Esophagus (tissue), 2 donors: ENCODE data around the gene BSPH1. TPM values are rescaled to one million over a fixed set of nuclear protein-coding genes. Genes with fewer than 3 reads are reported as not detected.
"Not testable (repeated sequence)": the region's sequence is repeated elsewhere in the genome, so short reads cannot be mapped to it uniquely, and the experiment has no call there.

ENCODE experiments used
- H3K27ac ChIP-seq, 2 donors: one replicate each; pipeline ENCODE4 v1.5.1; 2013; ENCODE audit warnings: low read depth in 2 of 2, mild to moderate bottlenecking in 2 of 2, inconsistent platforms in 1 of 2, low read length in 1 of 2, moderate library complexity in 1 of 2
- H3K27me3 ChIP-seq, 2 donors: one replicate each; pipeline ENCODE4 v1.6.1; 2013; ENCODE audit warnings: low read length in 2 of 2, control low read depth in 1 of 2, mild to moderate bottlenecking in 1 of 2; ENCODE audit not compliant: insufficient read depth in 2 of 2, control insufficient read depth in 1 of 2
- H3K36me3 ChIP-seq, 2 donors: one replicate each; pipeline ENCODE4 v1.6.1; 2013; ENCODE audit warnings: low read length in 1 of 2; ENCODE audit not compliant: control insufficient read depth in 2 of 2, insufficient read depth in 2 of 2
- H3K4me1 ChIP-seq, 2 donors: one replicate each; pipeline ENCODE4 v1.6.1; 2013; ENCODE audit warnings: low read length in 1 of 2; ENCODE audit not compliant: control insufficient read depth in 2 of 2, insufficient read depth in 2 of 2
- H3K4me3 ChIP-seq, 2 donors: one replicate each; pipeline ENCODE4 v1.5.1; 2013; ENCODE audit warnings: low read length in 2 of 2, mild to moderate bottlenecking in 2 of 2, low read depth in 1 of 2, moderate library complexity in 1 of 2
- H3K9me3 ChIP-seq, 2 donors: one replicate each; pipeline ENCODE4 v1.6.1; 2013; ENCODE audit warnings: mild to moderate bottlenecking in 2 of 2, low read depth in 1 of 2, low read length in 1 of 2, moderate library complexity in 1 of 2; ENCODE audit not compliant: control insufficient read depth in 2 of 2, insufficient read depth in 1 of 2
- WGBS, 2 donors: extraction: QIAGEN DNeasy Blood & Tissue Kit; methylation state at CpG; one replicate each; pipeline ENCODE4 v1.1.7; 2013; 5-methylcytosine and 5-hydroxymethylcytosine counted together
- polyA plus RNA-seq, 2 donors: library from polyadenylated mRNA; stranded (reverse); fragments of 200-250 nt; gene quantifications; one replicate each; pipeline ENCODE4 v1.2.3, GENCODE V29; 2013
- donor health status: healthy with polysubstance abuse.
- donor health status: Bipolar disorder and iron deficiency.

The BSPH1 gene
- polyA plus RNA-seq, 2 donors: not detected

GRCh38 chr19:48006762-48007161, 14.8 kb upstream of the BSPH1 start:
- Histone ChIP-seq H3K27ac (no peak overlapping the region), H3K4me3 (no peak overlapping the region), H3K4me1 (no peaks in the 10 kb centered on the region), H3K27me3 (no peaks in the 10 kb centered on the region), H3K9me3 (peaks cover 0 to 3% of the 10 kb centered on the region in 2 donors), H3K36me3 (no peaks in the 10 kb centered on the region)
- WGBS, 2 donors: 73 to 83% methylated on average over 6 of the region's 6 CpGs

- WGBS, 2 donors: 66 to 73% methylated on average over 6 of the region's 6 CpGs
Measured at GRCh38 chr19:48004236-48004635, 12.3 kb upstream of the BSPH1 start.

GRCh38 chr19:48000846-48001245, 8.9 kb upstream of the BSPH1 start:
- H3K9me3 ChIP-seq: peaks cover 0 to 3% of the 10 kb centered on the region in 2 donors
- no peaks in the 10 kb centered on the region for H3K4me1 ChIP-seq
- WGBS, 2 donors: 66 to 77% methylated on average over 6 of the region's 6 CpGs
- H3K4me3 ChIP-seq: no peak overlapping the region
- no peak overlapping the region for H3K27ac ChIP-seq
- H3K36me3 ChIP-seq: no peaks in the 10 kb centered on the region
- H3K27me3 ChIP-seq: no peaks in the 10 kb centered on the region

More at GRCh38 chr19:48004236-48004635, 12.3 kb upstream of the BSPH1 start:
- Histone ChIP-seq H3K27me3 (no peaks in the 10 kb centered on the region), H3K36me3 (no peaks in the 10 kb centered on the region), H3K9me3 (peaks cover 3% of the 10 kb centered on the region in 2 donors), H3K4me1 (no peaks in the 10 kb centered on the region), H3K27ac (no peak overlapping the region), H3K4me3 (no peak overlapping the region)

- 84 to 90% methylated on average over 6 of the region's 6 CpGs for WGBS, 2 donors
- Histone ChIP-seq H3K9me3 (peaks cover 0 to 3% of the 10 kb centered on the region in 2 donors), H3K27me3 (no peaks in the 10 kb centered on the region), H3K4me3 (no peak overlapping the region), H3K36me3 (no peaks in the 10 kb centered on the region), H3K4me1 (no peaks in the 10 kb centered on the region), H3K27ac (no peak overlapping the region)
Measured at GRCh38 chr19:47998800-47999199, 6.8 kb upstream of the BSPH1 start.

- H3K36me3 ChIP-seq: no peaks in the 10 kb centered on the region
- no peak overlapping the region for H3K4me3 ChIP-seq
- peaks cover 0 to 3% of the 10 kb centered on the region in 2 donors for H3K9me3 ChIP-seq
- 68 to 74% methylated on average over 1 of the region's 1 CpG for WGBS, 2 donors
- H3K27ac ChIP-seq: no peak overlapping the region
- H3K4me1 ChIP-seq: no peaks in the 10 kb centered on the region
- H3K27me3 ChIP-seq: no peaks in the 10 kb centered on the region
Measured at GRCh38 chr19:47996230-47996727, 4.3 kb upstream of the BSPH1 start.

GRCh38 chr19:47994209-47994802, 2.3 kb upstream of the BSPH1 start, which contains the start of gene ELSPBP1:
TSS of gene ELSPBP1 (plus strand) at chr19:47994632. CDS start at chr19:48008668, 14,036 bp downstream.
- no peaks in the 10 kb centered on the region for H3K9me3 ChIP-seq
- no peaks in the 10 kb centered on the region for H3K36me3 ChIP-seq
- 55 to 60% methylated on average over 5 of the region's 5 CpGs for WGBS, 2 donors
- H3K27me3 ChIP-seq: no peaks in the 10 kb centered on the region
- H3K4me3 ChIP-seq: no peak within 1 kb of the TSS
- H3K4me1 ChIP-seq: no peaks in the 10 kb centered on the region
- no peak within 1 kb of the TSS for H3K27ac ChIP-seq

- Histone ChIP-seq H3K36me3 (no peaks in the 10 kb centered on the region), H3K27ac (no peak overlapping the region), H3K27me3 (no peaks in the 10 kb centered on the region), H3K4me3 (no peak overlapping the region), H3K4me1 (no peaks in the 10 kb centered on the region), H3K9me3 (no peaks in the 10 kb centered on the region)
- WGBS, 2 donors: 60 to 64% methylated on average over 10 of the region's 10 CpGs
Measured at GRCh38 chr19:47991191-47991808, 670 bp downstream of the BSPH1 start.

- no peak overlapping the region for H3K4me3 ChIP-seq
- no peaks in the 10 kb centered on the region for H3K9me3 ChIP-seq
- H3K4me1 ChIP-seq: no peaks in the 10 kb centered on the region
- 83% methylated on average over 6 of the region's 6 CpGs for WGBS, 2 donors
- H3K27ac ChIP-seq: no peak overlapping the region
- no peaks in the 10 kb centered on the region for H3K36me3 ChIP-seq
- peaks cover 0 to 2% of the 10 kb centered on the region in 2 donors for H3K27me3 ChIP-seq
Measured at GRCh38 chr19:47973529-47973928, 18.4 kb downstream of the BSPH1 start.

- not testable (repeated sequence) for H3K27me3 ChIP-seq, H3K9me3 ChIP-seq, H3K4me1 ChIP-seq, H3K36me3 ChIP-seq, H3K27ac ChIP-seq, H3K4me3 ChIP-seq
- 90 to 92% methylated on average over 7 of the region's 11 CpGs for WGBS, 2 donors
Measured at GRCh38 chr19:47955936-47956335, 36.0 kb downstream of the BSPH1 start.

- not testable (repeated sequence) for H3K27me3 ChIP-seq
- WGBS, 2 donors: no CpG with 5 or more reads among the region's 21 CpGs
Measured at GRCh38 chr19:47952132-47952531, 39.8 kb downstream of the BSPH1 start.

More at GRCh38 chr19:47952132-47952531, 39.8 kb downstream of the BSPH1 start:
- H3K9me3 ChIP-seq, H3K4me1 ChIP-seq, H3K27ac ChIP-seq, H3K36me3 ChIP-seq, H3K4me3 ChIP-seq: not testable (repeated sequence)
